ENCODE results near the gene GMEB2.
"Not testable (repeated sequence)": the region's sequence is repeated elsewhere in the genome, so short reads cannot be mapped to it uniquely, and the experiment has no call there.

The GMEB2 gene

DNA sequence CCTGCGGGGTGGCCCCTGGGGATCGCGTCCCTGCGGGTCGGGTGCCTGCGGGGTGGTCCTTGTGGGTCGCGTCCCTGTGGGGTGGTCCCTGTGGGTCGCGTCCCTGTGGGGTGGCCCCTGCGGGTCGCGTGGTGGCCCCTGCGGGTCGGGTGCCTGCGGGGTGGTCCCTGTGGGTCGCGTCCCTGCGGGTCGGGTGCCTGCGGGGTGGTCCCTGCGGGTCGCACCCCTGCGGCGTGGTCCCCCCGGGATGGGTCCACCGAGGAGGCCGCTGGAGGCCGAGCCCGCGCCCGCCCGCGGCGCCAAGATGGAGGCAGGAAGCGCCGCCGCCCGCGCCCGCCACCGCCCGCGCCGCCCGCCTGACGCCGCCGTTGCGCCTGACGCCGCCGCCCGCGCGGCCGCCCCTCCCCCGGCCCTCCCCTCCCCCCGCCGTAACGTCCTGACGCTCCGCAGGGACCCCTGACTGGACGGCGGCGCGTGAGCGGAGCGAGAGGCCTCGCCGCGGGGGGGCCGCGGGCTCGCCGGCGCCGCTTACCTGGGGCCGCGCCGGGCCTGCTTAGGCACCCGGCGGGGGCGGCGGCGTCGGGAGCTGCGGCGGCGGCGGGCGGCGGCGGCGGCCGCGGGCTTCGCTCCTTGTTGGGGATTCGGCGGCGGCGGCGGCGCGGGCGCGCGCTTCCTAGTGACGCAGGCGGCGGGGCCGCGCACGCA lies at the start of gene GMEB2:
Gene GMEB2, minus strand, starts transcription at position 678 of the 705 bp plus-strand sequence. CDS start 7,704 bp downstream, outside the sequence.
- H3K4me3 ChIP-seq (ENCODE audit: control insufficient read depth, low read depth, low read length): peak within 1 kb of the TSS; percentile 83
- no peak for TF ChIP-seq CTCF (conservative IDR thresholded peaks at IDR 0.05; ENCODE audit: control insufficient read depth, insufficient read depth, low read depth, low read length)
- peak; percentile 61 for DNase-seq (ENCODE audit: low read depth)

DNA sequence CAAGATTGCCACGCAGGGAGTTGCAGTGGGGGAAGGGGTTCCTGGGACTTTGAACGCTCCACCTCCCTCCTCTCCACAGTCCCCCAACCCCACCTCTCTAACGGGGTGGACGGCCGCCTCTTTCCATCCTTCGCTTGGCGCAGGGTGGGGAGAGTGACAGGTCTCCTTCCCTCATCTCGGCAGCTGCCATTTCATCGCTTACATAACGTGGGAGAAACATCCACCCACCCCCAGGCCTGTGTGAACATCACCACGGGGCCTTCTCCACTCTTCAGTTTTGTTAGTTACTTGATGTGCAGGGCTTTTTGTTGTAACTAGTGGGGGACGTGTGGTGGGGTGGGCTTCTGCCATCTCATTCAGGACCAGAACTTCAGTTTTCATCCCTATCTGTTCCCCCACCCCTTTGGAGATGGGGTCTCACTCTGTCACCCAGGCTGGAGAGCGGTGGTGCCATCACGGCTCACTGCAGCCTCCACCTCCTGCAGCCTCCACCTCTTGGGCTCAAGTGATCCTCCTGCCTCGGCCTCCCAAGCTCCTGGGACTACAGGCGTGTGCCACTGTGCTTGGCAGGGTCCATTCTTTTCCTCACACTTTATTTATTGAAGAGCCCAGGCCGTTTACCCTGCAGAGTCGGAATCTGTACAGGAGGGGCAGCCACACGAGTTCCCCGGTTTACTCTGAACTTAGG lies 48.9 kb upstream of the GMEB2 start:
- DNase-seq (ENCODE audit: low read depth): no peak
- TF ChIP-seq CTCF (conservative IDR thresholded peaks at IDR 0.05; ENCODE audit: control insufficient read depth, insufficient read depth, low read depth, low read length): no peak
- H3K4me3 ChIP-seq (ENCODE audit: control insufficient read depth, low read depth, low read length): no peak overlapping the region

GRCh38 chr20:63673951-63674350 lies 47.0 kb upstream of the GMEB2 start:
- TF ChIP-seq CTCF (conservative IDR thresholded peaks at IDR 0.05; ENCODE audit: control insufficient read depth, insufficient read depth, low read depth, low read length): no peak
- H3K4me3 ChIP-seq (ENCODE audit: control insufficient read depth, low read depth, low read length): no peak overlapping the region
- no peak for DNase-seq (ENCODE audit: low read depth)

DNA sequence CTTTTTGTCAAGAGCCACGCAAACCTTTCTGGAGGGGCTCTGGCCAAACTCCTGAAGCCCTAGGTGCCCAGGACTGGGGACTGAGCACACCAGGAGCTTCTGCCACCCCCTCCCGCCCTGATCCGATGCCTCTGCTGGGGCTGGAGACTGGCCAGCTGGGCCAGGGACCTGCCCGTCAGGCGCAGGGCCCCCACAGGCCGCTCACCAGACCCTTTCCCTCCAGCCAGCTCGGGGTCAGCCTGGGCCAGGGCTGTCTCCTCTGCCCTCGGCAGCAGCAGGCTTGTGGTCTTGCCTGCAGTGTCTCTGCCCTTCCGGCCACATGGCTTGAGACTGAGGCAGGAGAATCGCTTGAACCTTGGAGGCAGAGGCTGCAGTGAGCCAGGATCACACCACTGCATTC lies 45.8 kb upstream of the GMEB2 start:
- no peak for DNase-seq (ENCODE audit: low read depth)
- no peak overlapping the region for H3K4me3 ChIP-seq (ENCODE audit: control insufficient read depth, low read depth, low read length)
- TF ChIP-seq CTCF (conservative IDR thresholded peaks at IDR 0.05; ENCODE audit: control insufficient read depth, insufficient read depth, low read depth, low read length): no peak

GRCh38 chr20:63671695-63672094 lies 44.8 kb upstream of the GMEB2 start:
- not testable (repeated sequence) for DNase-seq (ENCODE audit: low read depth)

GRCh38 chr20:63668351-63668750 lies 41.5 kb upstream of the GMEB2 start:
- no peak overlapping the region for H3K4me3 ChIP-seq (ENCODE audit: control insufficient read depth, low read depth, low read length)
- TF ChIP-seq CTCF (conservative IDR thresholded peaks at IDR 0.05; ENCODE audit: control insufficient read depth, insufficient read depth, low read depth, low read length): no peak
- DNase-seq (ENCODE audit: low read depth): no peak

More at GRCh38 chr20:63671695-63672094, 44.8 kb upstream of the GMEB2 start:
- H3K4me3 ChIP-seq (ENCODE audit: control insufficient read depth, low read depth, low read length): not testable (repeated sequence)

GRCh38 chr20:63667858-63668257 lies 41.0 kb upstream of the GMEB2 start:
- DNase-seq (ENCODE audit: low read depth): no peak
- no peak for TF ChIP-seq CTCF (conservative IDR thresholded peaks at IDR 0.05; ENCODE audit: control insufficient read depth, insufficient read depth, low read depth, low read length)
- no peak overlapping the region for H3K4me3 ChIP-seq (ENCODE audit: control insufficient read depth, low read depth, low read length)
